Epithelial cell of proximal tubule (primary cell): ENCODE results near the gene VDAC1. TPM values are rescaled to one million over a fixed set of nuclear protein-coding genes. Genes with fewer than 3 reads are reported as not detected.

Experiments
- DNase-seq: peaks from one replicate; pipeline ENCODE4 v3.0.0-alpha.2; 2011; ENCODE audit warnings: low read depth
- H3K4me3 ChIP-seq: 2 replicates; pipeline ENCODE4 v1.5.1; 2011; ENCODE audit warnings: low read depth, mild to moderate bottlenecking, low read length
- total RNA-seq: library from RNA; depleted of rRNA; stranded (reverse); fragments of >200 nt; gene quantifications from 2 replicates; pipeline ENCODE4 v1.2.3, GENCODE V29; 2015
- TF ChIP-seq, protein P1 (sequence below): conservative IDR thresholded peaks from 2 replicates; pipeline ENCODE4 v1.5.1; 2012; ENCODE audit warnings: low read depth, mild to moderate bottlenecking, low read length

Gene VDAC1
- total RNA-seq, 1 donor from 2014 or later = 295 TPM

- TF ChIP-seq, protein P1, sequence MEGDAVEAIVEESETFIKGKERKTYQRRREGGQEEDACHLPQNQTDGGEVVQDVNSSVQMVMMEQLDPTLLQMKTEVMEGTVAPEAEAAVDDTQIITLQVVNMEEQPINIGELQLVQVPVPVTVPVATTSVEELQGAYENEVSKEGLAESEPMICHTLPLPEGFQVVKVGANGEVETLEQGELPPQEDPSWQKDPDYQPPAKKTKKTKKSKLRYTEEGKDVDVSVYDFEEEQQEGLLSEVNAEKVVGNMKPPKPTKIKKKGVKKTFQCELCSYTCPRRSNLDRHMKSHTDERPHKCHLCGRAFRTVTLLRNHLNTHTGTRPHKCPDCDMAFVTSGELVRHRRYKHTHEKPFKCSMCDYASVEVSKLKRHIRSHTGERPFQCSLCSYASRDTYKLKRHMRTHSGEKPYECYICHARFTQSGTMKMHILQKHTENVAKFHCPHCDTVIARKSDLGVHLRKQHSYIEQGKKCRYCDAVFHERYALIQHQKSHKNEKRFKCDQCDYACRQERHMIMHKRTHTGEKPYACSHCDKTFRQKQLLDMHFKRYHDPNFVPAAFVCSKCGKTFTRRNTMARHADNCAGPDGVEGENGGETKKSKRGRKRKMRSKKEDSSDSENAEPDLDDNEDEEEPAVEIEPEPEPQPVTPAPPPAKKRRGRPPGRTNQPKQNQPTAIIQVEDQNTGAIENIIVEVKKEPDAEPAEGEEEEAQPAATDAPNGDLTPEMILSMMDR = no peak
- H3K4me3 ChIP-seq = no peak overlapping the region
- no peak for DNase-seq
Measured at GRCh38 chr5:133990396-133990795, 14.4 kb downstream of the VDAC1 start.

DNA sequence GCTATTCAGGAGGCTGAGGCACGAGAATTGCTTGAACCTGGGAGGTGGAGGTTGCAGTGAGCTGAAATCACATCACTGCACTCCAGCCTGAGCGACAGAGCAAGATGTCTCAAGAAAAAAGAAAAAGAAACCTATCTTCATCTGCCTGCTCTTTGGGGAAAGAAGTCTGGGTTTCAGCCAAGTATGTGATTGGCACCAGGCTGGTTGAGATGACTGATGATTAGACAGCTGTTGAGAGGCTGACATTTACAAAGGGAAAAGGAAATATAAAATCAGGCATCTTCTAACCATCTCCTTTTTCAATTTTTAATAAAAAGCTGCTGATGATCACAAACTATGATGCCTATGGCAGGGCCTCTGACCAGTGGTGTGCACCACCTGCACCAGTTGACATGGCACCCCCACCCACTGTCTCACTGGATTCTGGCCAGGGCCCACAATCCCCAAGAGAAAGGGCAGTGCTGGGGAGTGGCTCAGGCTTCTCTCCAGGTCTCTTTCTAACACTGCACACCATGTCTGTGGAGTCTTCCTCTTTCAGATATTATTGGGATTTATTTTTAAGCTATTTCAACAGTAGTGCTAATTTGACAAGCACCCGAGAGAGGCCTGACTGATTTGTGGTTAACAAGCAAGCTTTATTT, 19.1 kb downstream of the VDAC1 start:
- H3K4me3 ChIP-seq = no peak overlapping the region
- TF ChIP-seq, protein P1 = no peak
- no peak for DNase-seq

GRCh38 chr5:133983674-133984073, 21.1 kb downstream of the VDAC1 start:
- TF ChIP-seq, protein P1 = no peak
- DNase-seq = no peak
- no peak overlapping the region for H3K4me3 ChIP-seq

GRCh38 chr5:133981714-133982113, 23.1 kb downstream of the VDAC1 start:
- no peak for DNase-seq
- H3K4me3 ChIP-seq = no peak overlapping the region
- TF ChIP-seq, protein P1 = peak; percentile 21

- DNase-seq = no peak
- TF ChIP-seq, protein P1 = no peak
- H3K4me3 ChIP-seq = no peak overlapping the region
Measured at GRCh38 chr5:133980652-133981051, 24.1 kb downstream of the VDAC1 start.

DNA sequence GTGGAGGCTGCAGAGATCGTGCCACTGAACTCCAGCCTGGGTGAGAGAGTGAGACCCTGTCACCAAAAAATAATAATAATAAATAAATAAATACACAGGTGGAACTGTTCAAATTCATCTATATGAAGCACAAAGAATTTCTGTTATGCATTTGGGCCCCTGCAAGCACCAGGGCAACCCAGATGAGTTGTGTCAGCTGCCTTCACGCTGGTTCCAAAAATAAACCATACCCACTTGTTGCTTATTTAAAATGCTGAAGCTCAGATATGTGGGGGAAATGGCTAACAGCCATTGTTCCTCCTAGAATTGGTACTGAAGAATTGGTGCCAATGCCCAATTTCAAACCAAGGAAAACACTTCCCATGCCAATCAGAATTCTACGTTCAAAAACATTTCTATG, 25.8 kb downstream of the VDAC1 start:
- no peak overlapping the region for H3K4me3 ChIP-seq
- DNase-seq = no peak
- TF ChIP-seq, protein P1 = no peak

- TF ChIP-seq, protein P1 = no peak
- no peak for DNase-seq
Measured at GRCh38 chr5:133977858-133978257, 26.9 kb downstream of the VDAC1 start.

More at GRCh38 chr5:133977858-133978257, 26.9 kb downstream of the VDAC1 start:
- no peak overlapping the region for H3K4me3 ChIP-seq
